B cell (primary cell): ENCODE measurements around the gene NSUN2.

Source experiments
- CTCF ChIP-seq: fragments of 200-600 bp; IDR thresholded peaks from one replicate; pipeline ENCODE4 v1.8.0; 2022; ENCODE audit warnings: antibody characterized with exemption, mild to moderate bottlenecking
- EZH2 ChIP-seq: IDR thresholded peaks from 2 replicates; pipeline ENCODE4 v1.6.1; 2012; ENCODE audit warnings: borderline replicate concordance, low read depth, mild to moderate bottlenecking, moderate library complexity, low read length; ENCODE audit not compliant: insufficient read depth, poor library complexity, severe bottlenecking

GRCh38 chr5:6586647-6587042 lies 46.2 kb downstream of the NSUN2 start:
- TF ChIP-seq CTCF (no peak), EZH2 (no peak)
